GM23338 (cell line): ENCODE measurements around the gene ANKH. TPM values are rescaled to one million over a fixed set of nuclear protein-coding genes. Genes with fewer than 3 reads are reported as not detected.

Experiments used
- ATAC-seq: fragments of 200-7000 bp; cut with Tn5 transposase; 3 replicates; pipeline ENCODE4 v1.9.1; 2020
- DNase-seq: peaks from one replicate; pipeline ENCODE4 v3.0.0-alpha.2; 2015; ENCODE audit warnings: low spot score
- H2AFZ ChIP-seq: fragments of 200-600 bp; sonication (generic); 2 replicates; pipeline ENCODE4 v1.8.0; 2016; ENCODE audit warnings: antibody characterized with exemption, mild to moderate bottlenecking, moderate library complexity
- H3F3A ChIP-seq: fragments of 200-600 bp; sonication (generic); replicated peaks from 2 replicates; pipeline ENCODE4 v1.8.0; 2017; ENCODE audit warnings: antibody characterized with exemption, mixed run types, low read depth
- H3K27ac ChIP-seq: fragments of 200-600 bp; sonication (generic); 2 replicates; pipeline ENCODE4 v1.6.1; 2016; ENCODE audit warnings: low read depth
- H3K27me3 ChIP-seq: fragments of 200-600 bp; sonication (generic); 2 replicates; pipeline ENCODE4 v1.8.0; 2016; ENCODE audit warnings: mild to moderate bottlenecking, mixed run types, moderate library complexity; ENCODE audit not compliant: insufficient read depth
- H3K36me3 ChIP-seq: fragments of 200-600 bp; sonication (generic); 2 replicates; pipeline ENCODE4 v1.8.0; 2016; ENCODE audit warnings: mild to moderate bottlenecking; ENCODE audit not compliant: insufficient read depth
- H3K4me1 ChIP-seq: fragments of 200-600 bp; sonication (generic); 2 replicates; pipeline ENCODE4 v1.8.0; 2016; ENCODE audit warnings: mild to moderate bottlenecking, moderate library complexity; ENCODE audit not compliant: insufficient read depth
- H3K4me2 ChIP-seq: fragments of 200-600 bp; sonication (generic); 2 replicates; pipeline ENCODE4 v1.7.1; 2017; ENCODE audit warnings: mixed run types
- H3K4me3 ChIP-seq: fragments of 200-600 bp; sonication (generic); 2 replicates; pipeline ENCODE4 v1.6.1; 2016; ENCODE audit warnings: mixed run types
- H3K79me2 ChIP-seq: fragments of 200-600 bp; sonication (generic); replicated peaks from 2 replicates; pipeline ENCODE4 v1.8.0; 2017; ENCODE audit warnings: mild to moderate bottlenecking; ENCODE audit not compliant: insufficient read depth
- H3K9me2 ChIP-seq: fragments of 200-600 bp; sonication (generic); 2 replicates; pipeline ENCODE4 v1.8.0; 2017; ENCODE audit not compliant: insufficient read depth
- H4K20me1 ChIP-seq: fragments of 200-600 bp; sonication (generic); replicated peaks from 2 replicates; pipeline ENCODE4 v1.8.0; 2017; ENCODE audit warnings: mild to moderate bottlenecking; ENCODE audit not compliant: insufficient read depth
- H3K27ac Mint-ChIP-seq: 2 replicates; pipeline ENCODE4 v1.8.0; 2020; ENCODE audit warnings: inconsistent platforms, mild to moderate bottlenecking, moderate library complexity, mixed read lengths
- H3K27me3 Mint-ChIP-seq: 3 replicates; pipeline ENCODE4 v1.8.0; 2022; ENCODE audit warnings: low read depth, mild to moderate bottlenecking, moderate library complexity, mixed read lengths, inconsistent platforms; ENCODE audit not compliant: insufficient read depth, poor library complexity
- H3K36me3 Mint-ChIP-seq: 3 replicates; pipeline ENCODE4 v1.8.0; 2021; ENCODE audit warnings: low read depth, mild to moderate bottlenecking, inconsistent platforms, moderate library complexity, mixed read lengths
- H3K4me1 Mint-ChIP-seq: 3 replicates; pipeline ENCODE4 v1.8.0; 2020; ENCODE audit warnings: mild to moderate bottlenecking, inconsistent platforms, mixed read lengths
- H3K4me3 Mint-ChIP-seq: 3 replicates; pipeline ENCODE4 v1.8.0; 2021; ENCODE audit warnings: moderate library complexity, mild to moderate bottlenecking, inconsistent platforms, mixed read lengths
- H3K9me3 Mint-ChIP-seq: 3 replicates; pipeline ENCODE4 v1.8.0; 2020; ENCODE audit warnings: moderate library complexity, mild to moderate bottlenecking, inconsistent platforms, mixed read lengths
- CREB1 ChIP-seq: fragments of 250-450 bp; sonication (Bioruptor Pico); IDR thresholded peaks from 2 replicates; pipeline ENCODE4 v1.5.0; 2020; ENCODE audit warnings: low read depth, mild to moderate bottlenecking, moderate library complexity
- EZH2 ChIP-seq: fragments of 200-600 bp; sonication (generic); IDR thresholded peaks from one replicate; pipeline ENCODE4 v1.8.0; 2017; ENCODE audit warnings: antibody characterized with exemption, mild to moderate bottlenecking, low read depth; ENCODE audit not compliant: unreplicated experiment
- JUNB ChIP-seq: IDR thresholded peaks from one replicate; pipeline ENCODE4 v1.6.1; 2016; ENCODE audit warnings: antibody characterized with exemption; ENCODE audit not compliant: unreplicated experiment
- REST ChIP-seq: IDR thresholded peaks from one replicate; pipeline ENCODE4 v1.6.1; 2018; ENCODE audit warnings: antibody characterized with exemption; ENCODE audit not compliant: unreplicated experiment
- STAT1 ChIP-seq: IDR thresholded peaks from one replicate; pipeline ENCODE4 v1.6.1; 2016; ENCODE audit warnings: antibody characterized with exemption; ENCODE audit not compliant: unreplicated experiment
- ZNF114 ChIP-seq: fragments of 250-450 bp; sonication (Bioruptor Pico); IDR thresholded peaks from 2 replicates; pipeline ENCODE4 v1.5.0; 2020; ENCODE audit warnings: mild to moderate bottlenecking, moderate library complexity
- ZNF331 ChIP-seq: fragments of 250-450 bp; sonication (Bioruptor Pico); IDR thresholded peaks from 2 replicates; pipeline ENCODE4 v1.5.0; 2020; ENCODE audit warnings: low read depth, mild to moderate bottlenecking, moderate library complexity
- ZNF462 ChIP-seq: fragments of 250-450 bp; sonication (Bioruptor Pico); IDR thresholded peaks from 2 replicates; pipeline ENCODE4 v1.5.0; 2020; ENCODE audit warnings: mild to moderate bottlenecking, moderate library complexity
- polyA plus RNA-seq: library from polyadenylated mRNA; unstranded; fragments of >200 nt; fragmentation: Nextera tagmentation; extraction: Ambion mirVana; gene quantifications from 2 replicates; pipeline ENCODE4 v1.2.1, GENCODE V29; 2016
- total RNA-seq: library from RNA; depleted of rRNA; stranded (reverse); fragments of >200 nt; shearing (Covaris generic); gene quantifications from 2 replicates; pipeline ENCODE4 v1.2.3, GENCODE V29; 2014

ANKH gene
- total and polyA plus RNA-seq, 2 experiments from 2014 or later, result 5.0 to 6.1 TPM

DNA sequence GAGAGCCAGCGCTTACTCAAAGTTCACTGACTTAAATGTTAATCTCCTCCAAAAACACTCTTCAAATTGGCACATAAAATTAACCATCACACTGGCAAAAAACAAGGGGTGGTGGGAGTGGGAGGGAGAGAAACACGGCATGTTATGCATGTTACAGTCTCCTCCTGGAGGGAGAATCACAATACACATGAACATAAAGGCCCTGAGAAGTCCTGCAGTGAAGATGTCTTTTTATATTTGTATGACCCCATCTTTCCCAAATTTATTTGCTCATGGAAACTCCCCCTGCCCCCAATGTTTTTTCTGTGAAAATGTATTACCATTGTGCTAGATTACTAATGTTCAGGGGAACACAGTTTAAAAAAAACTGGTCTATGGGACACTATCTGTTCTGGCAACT is 37.8 kb upstream of the ANKH start (continued):
- TF ChIP-seq ZNF462 (CRISPR knock-in tag), result no peak
- no peak for TF ChIP-seq ZNF114 (CRISPR knock-in tag)

DNA sequence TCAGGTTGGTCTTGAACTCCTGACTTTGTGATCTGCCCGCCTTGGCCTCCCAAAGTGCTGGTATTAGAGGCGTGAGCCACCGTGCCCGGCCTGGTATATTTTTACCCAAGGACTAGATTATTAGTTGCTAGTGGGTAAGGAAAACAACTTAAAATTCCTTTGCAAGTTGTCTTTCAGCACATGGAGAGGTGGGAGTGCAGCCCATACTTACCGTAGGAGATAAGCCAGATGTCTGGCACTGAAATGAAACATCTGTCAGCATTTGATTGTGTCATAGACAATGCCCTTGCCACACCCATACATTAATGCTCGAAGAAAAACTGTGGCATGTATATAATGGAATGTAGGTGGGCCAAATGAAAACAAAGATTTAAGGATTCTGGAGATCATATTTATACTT is 36.6 kb upstream of the ANKH start:
- DNase-seq (no peak), ATAC-seq (no peak)
- Histone ChIP-seq H2AFZ (no peak overlapping the region), H3K27ac (no peak overlapping the region), H4K20me1 (no peaks in the 10 kb centered on the region), H3K4me1 (no peaks in the 10 kb centered on the region), H3K27me3 (no peaks in the 10 kb centered on the region), H3K9me2 (no peaks in the 10 kb centered on the region), H3K4me2 (no peak overlapping the region), H3K4me3 (no peak overlapping the region), H3K36me3 (no peaks in the 10 kb centered on the region), H3K79me2 (no peaks in the 10 kb centered on the region), H3F3A (no peaks in the 10 kb centered on the region)
- no peak overlapping the region for H3K27ac Mint-ChIP-seq
- no peak overlapping the region for H3K4me3 Mint-ChIP-seq
- TF ChIP-seq JUNB, result no peak
- no peaks in the 10 kb centered on the region for H3K36me3 Mint-ChIP-seq
- no peaks in the 10 kb centered on the region for H3K27me3 Mint-ChIP-seq
- H3K4me1 Mint-ChIP-seq, result no peaks in the 10 kb centered on the region; the same call in 2 of the 3 replicates
- H3K9me3 Mint-ChIP-seq, result no peaks in the 10 kb centered on the region

DNA sequence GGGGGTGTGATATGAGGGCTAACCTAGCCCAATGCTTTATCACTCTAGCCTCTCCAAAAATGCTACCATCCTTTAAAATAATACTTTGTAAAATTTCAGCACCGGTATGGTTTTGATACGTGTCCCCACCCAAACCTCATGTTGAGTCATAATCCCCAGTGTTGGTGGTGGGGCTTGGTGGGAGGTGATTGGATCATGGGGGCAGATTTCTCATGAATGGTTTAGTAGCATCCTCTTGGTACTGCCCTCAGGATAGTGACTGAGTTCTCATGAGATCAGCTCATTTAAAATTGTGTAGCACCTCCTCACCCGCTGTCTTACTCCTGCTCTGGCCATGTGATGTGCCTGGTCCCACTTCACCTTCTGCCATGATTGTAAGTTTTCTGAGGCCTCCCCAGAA is 35.0 kb upstream of the ANKH start:
- H3K36me3 Mint-ChIP-seq, result no peaks in the 10 kb centered on the region
- Histone ChIP-seq H3F3A (no peaks in the 10 kb centered on the region), H3K4me2 (no peak overlapping the region), H3K9me2 (no peaks in the 10 kb centered on the region), H3K36me3 (no peaks in the 10 kb centered on the region), H2AFZ (no peak overlapping the region), H3K4me1 (no peaks in the 10 kb centered on the region), H3K4me3 (no peak overlapping the region), H3K79me2 (no peaks in the 10 kb centered on the region), H3K27me3 (no peaks in the 10 kb centered on the region), H4K20me1 (no peaks in the 10 kb centered on the region), H3K27ac (no peak overlapping the region)
- no peak for ATAC-seq
- no peaks in the 10 kb centered on the region for H3K4me1 Mint-ChIP-seq
- no peaks in the 10 kb centered on the region for H3K27me3 Mint-ChIP-seq
- H3K9me3 Mint-ChIP-seq, result no peaks in the 10 kb centered on the region
- H3K27ac Mint-ChIP-seq, result no peak overlapping the region
- no peak for TF ChIP-seq STAT1
- no peak for TF ChIP-seq REST
- no peak for TF ChIP-seq ZNF331
- TF ChIP-seq EZH2, result no peak
- no peak for TF ChIP-seq CREB1
- DNase-seq, result no peak
- no peak overlapping the region for H3K4me3 Mint-ChIP-seq
